OCI-M2 (cell line): ENCODE data around the gene TIMM17A.
"Not testable (repeated sequence)": the region's sequence is repeated elsewhere in the genome, so short reads cannot be mapped to it uniquely, and the experiment has no call there.

Source experiments
- DNase-seq: peaks from one replicate; lab custom pipeline; 2025; ENCODE audit not compliant: unreplicated experiment; lab: John Stamatoyannopoulos, UW

The TIMM17A gene

GRCh38 chr1:202014060-202014459 lies 58.8 kb downstream of the TIMM17A start:
- no peak for DNase-seq

- DNase-seq: no peak
These were observed 59.8 kb downstream of the TIMM17A start for GRCh38 chr1:202014915-202015661.

- DNase-seq: no peak
These were observed 60.3 kb downstream of the TIMM17A start for GRCh38 chr1:202015662-202015937.

- DNase-seq: no peak
These were observed 60.9 kb downstream of the TIMM17A start for GRCh38 chr1:202016022-202016810.

- no peak for DNase-seq
These were observed 61.8 kb downstream of the TIMM17A start for GRCh38 chr1:202016811-202017748.

- no peak for DNase-seq
These were observed 62.6 kb downstream of the TIMM17A start for GRCh38 chr1:202017749-202018467.

- no peak for DNase-seq
These were observed 63.3 kb downstream of the TIMM17A start for GRCh38 chr1:202018468-202019234.

GRCh38 chr1:202019235-202019558 lies 63.9 kb downstream of the TIMM17A start:
- DNase-seq: not testable (repeated sequence)
